HG02588 (cell line): Measurements from ENCODE around the gene TAS2R13.

Experiments
- ATAC-seq: cut with Tn5 transposase; IDR thresholded peaks from one replicate; pipeline ENCODE4 v1.9.1; 2021; ENCODE audit warnings: mild to moderate bottlenecking, moderate library complexity; ENCODE audit not compliant: unreplicated experiment

Gene TAS2R13

GRCh38 chr12:10909462-10909861, at the start of gene TAS2R13:
TAS2R13 (minus strand) TSS chr12:10909562; CDS start chr12:10909298, 264 bp downstream.
- ATAC-seq, result no peak

- ATAC-seq, result no peak
Observed at GRCh38 chr12:10957741-10958140, 48.4 kb upstream of the TAS2R13 start.

- no peak for ATAC-seq
Observed at GRCh38 chr12:10956085-10956484, 46.7 kb upstream of the TAS2R13 start.

DNA sequence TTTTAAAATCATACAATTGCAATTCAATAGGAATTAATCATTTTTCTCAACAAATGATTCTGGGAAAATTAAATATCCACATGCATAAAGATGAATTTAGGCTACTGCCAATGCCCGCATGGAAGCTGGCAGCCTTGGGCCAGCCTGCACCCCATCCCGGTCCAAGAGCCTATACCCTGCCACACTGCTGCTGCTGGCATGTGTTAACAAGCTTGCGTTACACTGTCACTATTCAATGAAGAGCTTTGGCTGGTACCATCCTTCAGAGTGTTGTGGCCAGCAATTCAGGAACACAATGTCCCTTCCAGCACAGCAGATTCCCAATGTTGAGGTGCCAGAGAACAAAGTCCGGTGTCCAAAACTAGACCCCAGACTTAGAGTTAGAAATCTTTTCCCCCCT, 43.3 kb upstream of the TAS2R13 start:
- no peak for ATAC-seq

DNA sequence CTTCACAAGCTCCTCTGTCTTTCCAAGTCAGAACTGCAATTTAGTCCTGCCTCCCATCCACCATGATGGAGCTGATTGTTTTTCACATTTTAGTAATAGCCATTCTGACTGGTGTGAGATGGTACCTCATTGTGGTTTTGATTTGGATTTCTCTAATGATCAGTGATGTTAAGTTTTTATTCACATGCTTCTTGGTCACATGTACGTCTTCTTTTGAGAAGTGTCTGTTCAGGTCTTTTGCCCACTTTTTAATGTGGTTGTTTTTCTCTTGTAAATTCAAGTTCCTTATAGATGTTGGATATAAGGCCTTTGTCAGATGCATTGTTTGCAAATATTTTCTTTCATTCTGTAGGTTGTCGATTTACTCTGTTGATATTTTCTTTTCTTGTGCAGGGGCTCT, 33.8 kb upstream of the TAS2R13 start:
- no peak for ATAC-seq

- no peak for ATAC-seq
Observed at GRCh38 chr12:10941916-10942607, 32.7 kb upstream of the TAS2R13 start.

DNA sequence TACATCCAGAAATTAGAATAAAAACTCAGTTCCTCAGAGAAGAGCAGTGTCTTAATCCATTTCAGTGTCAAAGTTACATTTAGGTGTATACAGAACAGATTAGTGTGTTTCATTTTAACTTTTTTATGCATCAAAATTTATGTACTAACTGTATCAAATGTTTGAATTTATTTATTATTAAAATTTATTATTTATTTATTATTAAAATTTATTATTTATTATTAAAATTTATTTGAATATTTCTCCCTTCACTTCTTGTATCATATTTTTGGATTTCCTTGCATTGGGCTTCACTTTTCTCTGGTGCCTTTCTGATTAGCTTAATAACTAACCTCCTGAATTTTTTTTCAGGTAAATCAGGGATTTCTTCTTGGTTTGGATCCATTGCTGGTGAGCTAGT, 32.0 kb upstream of the TAS2R13 start:
- ATAC-seq, result no peak

- ATAC-seq, result no peak
Observed at GRCh38 chr12:10940389-10940788, 31.0 kb upstream of the TAS2R13 start.

DNA sequence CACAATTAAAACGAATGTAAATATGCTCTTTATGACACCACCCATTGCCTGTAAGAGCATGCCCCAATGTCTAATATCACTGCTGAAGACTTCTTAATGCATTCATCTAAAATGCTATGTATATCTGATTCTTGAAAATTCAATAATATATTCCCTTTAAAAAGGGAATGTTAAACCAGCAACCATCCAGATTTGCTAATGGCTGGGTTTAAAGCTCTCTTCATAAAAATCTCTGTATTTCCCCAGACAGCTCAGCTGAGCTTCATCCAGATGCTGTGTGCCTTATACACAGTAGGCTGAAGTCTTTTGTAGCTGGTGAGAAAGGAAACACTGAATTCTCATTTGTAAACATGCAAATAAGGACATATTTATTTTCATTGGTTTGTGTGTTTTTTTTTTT, 29.8 kb upstream of the TAS2R13 start, which contains the start of gene TAS2R14:
TAS2R14 (minus strand) TSS at position 101 of the 400 bp plus-strand sequence; CDS start at position 45, 56 bp downstream.
- ATAC-seq, result no peak

DNA sequence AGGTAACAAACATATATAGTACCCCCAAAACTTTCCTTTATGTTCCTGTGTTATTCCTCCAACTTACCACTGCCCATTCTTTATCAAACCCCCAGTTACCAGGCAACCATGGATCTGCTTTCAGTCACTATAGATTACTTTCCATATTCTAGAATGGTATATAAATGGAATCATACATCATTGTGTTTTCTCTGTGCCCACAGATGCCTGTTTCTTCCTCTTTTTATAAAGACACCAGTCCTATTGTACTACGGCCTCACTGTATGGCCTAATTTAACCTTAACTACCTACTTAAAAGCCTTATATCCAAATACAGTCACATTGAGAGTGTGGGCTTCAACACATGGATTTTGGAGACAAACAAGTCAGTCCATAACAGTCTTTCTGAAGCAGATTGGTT, 27.1 kb upstream of the TAS2R13 start:
- ATAC-seq, result no peak

DNA sequence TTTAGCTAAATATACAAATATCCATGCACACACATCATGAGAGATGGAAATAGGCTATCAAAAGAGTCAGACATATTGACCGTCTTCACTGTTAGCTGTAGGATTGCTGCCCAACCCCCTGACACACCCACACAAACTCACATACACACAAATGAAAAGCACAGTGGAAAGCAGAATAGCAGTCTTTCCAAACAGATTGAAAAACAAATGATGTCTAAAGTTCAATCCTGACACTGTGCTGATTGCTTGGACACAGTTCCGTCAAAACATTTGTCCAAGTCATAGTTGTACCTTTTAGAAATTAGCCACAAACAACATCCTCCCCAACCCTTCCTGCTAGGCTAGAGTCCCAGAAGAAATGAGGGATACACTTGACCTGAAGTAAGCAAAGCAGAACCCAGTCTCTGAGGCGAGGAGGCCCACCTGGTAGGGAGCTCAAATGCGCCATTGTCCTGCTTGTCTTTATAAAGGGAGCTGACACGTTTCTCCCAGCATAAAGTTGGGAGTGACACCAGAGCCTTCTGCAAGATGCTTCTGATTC, 19.5 kb upstream of the TAS2R13 start, which contains the start of gene PRH2:
PRH2 (plus strand) TSS at position 491 of the 541 bp plus-strand sequence; CDS start at position 529, 38 bp downstream.
- ATAC-seq, result no peak

DNA sequence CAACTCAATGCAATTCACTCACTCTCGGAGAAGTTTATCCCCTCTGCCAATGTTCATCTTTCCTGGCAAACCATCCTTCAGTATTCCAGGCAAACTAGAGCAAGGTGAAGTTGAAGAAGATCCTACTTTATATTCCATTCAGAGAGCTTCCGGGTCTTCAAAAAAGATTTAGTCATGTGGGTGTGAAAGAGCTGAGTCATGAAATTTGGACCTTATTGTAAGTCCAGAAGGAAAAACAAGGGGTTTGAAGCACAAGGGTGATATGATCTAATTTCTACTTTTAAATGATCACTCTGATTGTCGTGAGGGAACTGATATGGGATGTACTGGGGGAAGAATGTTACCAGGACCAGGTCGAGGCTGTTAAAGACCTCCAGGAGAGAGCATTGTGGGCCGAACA, 16.9 kb upstream of the TAS2R13 start:
- no peak for ATAC-seq

- ATAC-seq, result no peak
Observed at GRCh38 chr12:10919809-10920208, 10.4 kb upstream of the TAS2R13 start.

GRCh38 chr12:10910380-10910779, 1.0 kb upstream of the TAS2R13 start:
- ATAC-seq, result no peak

GRCh38 chr12:10904686-10905085, 4.7 kb downstream of the TAS2R13 start:
- ATAC-seq, result no peak

DNA sequence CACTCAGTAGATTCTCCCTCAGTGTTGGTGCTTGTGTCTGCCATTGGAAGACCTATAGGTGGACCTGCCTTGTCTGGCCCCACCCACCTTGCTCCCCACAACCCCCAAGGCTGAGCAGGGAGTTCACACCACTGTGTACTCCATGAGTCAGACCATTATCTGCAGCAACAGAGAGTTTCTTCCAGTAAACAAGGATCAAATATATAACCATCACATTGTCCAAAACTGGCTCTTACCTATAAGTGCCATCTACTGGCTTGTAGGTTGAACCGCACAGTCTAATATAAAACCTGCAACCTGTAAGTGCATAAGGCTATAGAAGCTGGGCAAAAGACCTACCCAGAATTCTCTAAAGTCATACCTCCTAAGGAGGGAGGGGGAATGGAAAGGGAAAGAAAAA, 7.9 kb downstream of the TAS2R13 start:
- no peak for ATAC-seq

- ATAC-seq, result no peak
Observed at GRCh38 chr12:10900972-10901371, 8.4 kb downstream of the TAS2R13 start.

- ATAC-seq, result no peak
Observed at GRCh38 chr12:10900530-10900929, 8.8 kb downstream of the TAS2R13 start.

GRCh38 chr12:10896854-10897253, 12.5 kb downstream of the TAS2R13 start:
- no peak for ATAC-seq

DNA sequence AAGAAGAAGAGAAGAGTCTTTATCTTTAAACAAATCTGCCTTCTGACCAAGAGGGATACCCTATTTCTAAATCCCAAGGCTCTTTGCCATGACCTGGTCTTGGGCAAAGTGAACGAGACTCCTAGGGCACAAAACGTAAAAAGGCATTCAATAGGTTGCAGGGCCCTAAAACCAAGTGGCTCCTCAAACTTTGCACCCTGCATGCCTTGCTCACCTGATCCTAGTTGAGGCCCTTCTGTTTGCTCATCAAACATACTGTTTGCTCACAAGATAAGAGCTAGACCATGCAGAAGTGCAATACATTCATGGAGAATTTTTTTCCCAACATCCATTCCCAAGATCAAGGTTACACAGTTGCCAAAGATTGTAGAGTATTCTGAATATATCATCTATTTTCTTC, 17.4 kb downstream of the TAS2R13 start:
- ATAC-seq, result no peak

GRCh38 chr12:10889226-10889625, 20.1 kb downstream of the TAS2R13 start:
- no peak for ATAC-seq

- ATAC-seq, result no peak
Observed at GRCh38 chr12:10884086-10884725, 25.2 kb downstream of the TAS2R13 start, which contains the start of gene PRH1. PRH1 (minus strand) TSS chr12:10884255; CDS start chr12:10884217, 38 bp downstream.
